Trophoblast cell (in vitro differentiated cells and primary cell): ENCODE results near the gene PPARG.

ENCODE experiments used
- DNase-seq, 2 donors: peaks; one replicate each; pipeline ENCODE4 v3.0.0-alpha.2; 2016
- H2AFZ ChIP-seq: 2 replicates; pipeline ENCODE4 v1.6.1; 2013; ENCODE audit warnings: low read length, moderate library complexity, mild to moderate bottlenecking; ENCODE audit not compliant: insufficient read depth, poor library complexity
- H2AK5ac ChIP-seq: 2 replicates; pipeline ENCODE4 v1.6.1; 2013; ENCODE audit warnings: mild to moderate bottlenecking, low read length
- H2BK120ac ChIP-seq: 2 replicates; pipeline ENCODE4 v1.6.1; 2013; ENCODE audit warnings: low read length, mild to moderate bottlenecking, moderate library complexity; ENCODE audit not compliant: insufficient read depth, poor library complexity
- H2BK12ac ChIP-seq: 2 replicates; pipeline ENCODE4 v1.6.1; 2013; ENCODE audit warnings: mild to moderate bottlenecking, low read length, moderate library complexity
- H2BK5ac ChIP-seq: 2 replicates; pipeline ENCODE4 v1.6.1; 2013; ENCODE audit warnings: low read length, low read depth, moderate library complexity, mild to moderate bottlenecking; ENCODE audit not compliant: poor library complexity
- H3K14ac ChIP-seq: 2 replicates; pipeline ENCODE4 v1.6.1; 2013; ENCODE audit warnings: mild to moderate bottlenecking, low read length
- H3K18ac ChIP-seq: 2 replicates; pipeline ENCODE4 v1.6.1; 2013; ENCODE audit warnings: mild to moderate bottlenecking, low read length
- H3K23ac ChIP-seq: 2 replicates; pipeline ENCODE4 v1.6.1; 2013; ENCODE audit warnings: low read length
- H3K27ac ChIP-seq: 2 replicates; pipeline ENCODE4 v1.5.1; 2013; ENCODE audit warnings: low read depth, mild to moderate bottlenecking, inconsistent platforms, low read length, moderate library complexity
- H3K27me3 ChIP-seq: 2 replicates; pipeline ENCODE4 v1.6.1; 2013; ENCODE audit warnings: inconsistent platforms, mild to moderate bottlenecking, low read length, moderate library complexity; ENCODE audit not compliant: insufficient read depth
- H3K36me3 ChIP-seq, 2 experiments: 1 replicate in 1 of 2; 2 replicates in 1 of 2; pipeline ENCODE4 v1.6.1; 2013; ENCODE audit warnings: low read length in 2 of 2, mild to moderate bottlenecking in 2 of 2, moderate library complexity in 1 of 2; ENCODE audit not compliant: insufficient read depth in 2 of 2, control insufficient read depth in 1 of 2
- H3K4ac ChIP-seq: 2 replicates; pipeline ENCODE4 v1.6.1; 2013; ENCODE audit warnings: low read depth, mild to moderate bottlenecking, low read length, moderate library complexity
- H3K4me1 ChIP-seq, 2 experiments: 1 replicate in 1 of 2; 2 replicates in 1 of 2; pipeline ENCODE4 v1.6.1; 2013; ENCODE audit warnings: low read length in 2 of 2, mild to moderate bottlenecking in 2 of 2, moderate library complexity in 1 of 2; ENCODE audit not compliant: insufficient read depth in 2 of 2, control insufficient read depth in 1 of 2
- H3K4me2 ChIP-seq: 2 replicates; pipeline ENCODE4 v1.6.1; 2013; ENCODE audit warnings: inconsistent platforms, mild to moderate bottlenecking, low read length, moderate library complexity
- H3K4me3 ChIP-seq: 2 replicates; pipeline ENCODE4 v1.5.1; 2013; ENCODE audit warnings: mild to moderate bottlenecking, low read depth, low read length, inconsistent platforms
- H3K79me1 ChIP-seq: one replicate; pipeline ENCODE4 v1.6.1; 2013; ENCODE audit warnings: low read length
- H3K79me2 ChIP-seq: 2 replicates; pipeline ENCODE4 v1.6.1; 2013; ENCODE audit warnings: low read length, mild to moderate bottlenecking; ENCODE audit not compliant: control insufficient read depth, insufficient read depth, poor library complexity
- H3K9ac ChIP-seq: 2 replicates; pipeline ENCODE4 v1.6.1; 2013; ENCODE audit warnings: mild to moderate bottlenecking, low read length
- H3K9me3 ChIP-seq: 2 replicates; pipeline ENCODE4 v1.6.1; 2013; ENCODE audit warnings: low read depth, mild to moderate bottlenecking, control low read depth, inconsistent platforms, low read length; ENCODE audit not compliant: insufficient read depth
- H4K12ac ChIP-seq: 2 replicates; pipeline ENCODE4 v1.6.1; 2013; ENCODE audit warnings: low read depth, mild to moderate bottlenecking, low read length, moderate library complexity
- H4K8ac ChIP-seq: 2 replicates; pipeline ENCODE4 v1.6.1; 2013; ENCODE audit warnings: low read depth, mild to moderate bottlenecking, low read length, moderate library complexity
- H4K91ac ChIP-seq: one replicate; pipeline ENCODE4 v1.6.1; 2013; ENCODE audit warnings: low read depth, mild to moderate bottlenecking, low read length, moderate library complexity
- WGBS: extraction: QIAGEN DNeasy Blood & Tissue Kit; methylation state at CpG from one replicate; pipeline ENCODE4 v1.1.7; 2013; ENCODE audit warnings: missing lambda C conversion rate; ENCODE audit not compliant: insufficient read length, insufficient coverage; ENCODE audit errors: extremely low coverage; 5-methylcytosine and 5-hydroxymethylcytosine counted together

The PPARG gene

GRCh38 chr3:12428126-12428525 lies 139.3 kb downstream of the PPARG start:
- Histone ChIP-seq H4K8ac (no peak overlapping the region), H3K79me1 (no peaks in the 10 kb centered on the region)

GRCh38 chr3:12430086-12430485 lies 141.2 kb downstream of the PPARG start:
- H3K18ac ChIP-seq = no peak overlapping the region
- no peak overlapping the region for H2BK120ac ChIP-seq
- H3K79me2 ChIP-seq = no peaks in the 10 kb centered on the region
- H3K9ac ChIP-seq = no peak overlapping the region
- no peak overlapping the region for H2BK5ac ChIP-seq
- no peak overlapping the region for H2AFZ ChIP-seq
- H3K23ac ChIP-seq = no peak overlapping the region
- no CpG with 5 or more reads among the region's 5 CpGs for WGBS
- H4K12ac ChIP-seq = no peak overlapping the region
- H3K4me1 ChIP-seq = peaks cover 0 to 10% of the 10 kb centered on the region in 2 experiments
- H3K4ac ChIP-seq = no peak overlapping the region
- H3K27ac ChIP-seq = no peak overlapping the region
- no peaks in the 10 kb centered on the region for H3K79me1 ChIP-seq
- H3K4me2 ChIP-seq = no peak overlapping the region
- no peaks in the 10 kb centered on the region for H3K27me3 ChIP-seq
- H3K36me3 ChIP-seq = peaks cover 15 to 23% of the 10 kb centered on the region in 2 experiments
- H2BK12ac ChIP-seq = no peak overlapping the region
- H4K91ac ChIP-seq = no peak overlapping the region
- H3K14ac ChIP-seq = no peak overlapping the region
- H3K9me3 ChIP-seq = no peaks in the 10 kb centered on the region
- H2AK5ac ChIP-seq = no peak overlapping the region
- no peak overlapping the region for H3K4me3 ChIP-seq
- no peak for DNase-seq
- H4K8ac ChIP-seq = no peak overlapping the region

More at GRCh38 chr3:12428126-12428525, 139.3 kb downstream of the PPARG start:
- Histone ChIP-seq H2BK12ac (no peak overlapping the region), H3K27me3 (no peaks in the 10 kb centered on the region), H3K14ac (no peak overlapping the region), H3K27ac (no peak overlapping the region), H3K36me3 (peaks cover 10 to 20% of the 10 kb centered on the region in 2 experiments), H3K4me3 (no peak overlapping the region), H3K4me2 (no peak overlapping the region), H3K9ac (no peak overlapping the region), H4K12ac (no peak overlapping the region), H2AK5ac (no peak overlapping the region), H3K18ac (peak overlapping the region; percentile 25), H3K9me3 (no peaks in the 10 kb centered on the region), H3K4me1 (peaks cover 4 to 6% of the 10 kb centered on the region in 2 experiments), H3K23ac (no peak overlapping the region), H3K79me2 (no peaks in the 10 kb centered on the region), H2AFZ (no peak overlapping the region), H2BK5ac (no peak overlapping the region), H2BK120ac (no peak overlapping the region), H3K4ac (no peak overlapping the region), H4K91ac (no peak overlapping the region)
- DNase-seq = no peak
- no CpG with 5 or more reads among the region's 5 CpGs for WGBS

- no peaks in the 10 kb centered on the region for H3K9me3 ChIP-seq
- no peak overlapping the region for H3K9ac ChIP-seq
- no peak overlapping the region for H3K27ac ChIP-seq
- no peak overlapping the region for H2BK120ac ChIP-seq
- H3K4me1 ChIP-seq = peaks cover 0 to 6% of the 10 kb centered on the region in 2 experiments
- H3K4me3 ChIP-seq = no peak overlapping the region
- H3K79me1 ChIP-seq = no peaks in the 10 kb centered on the region
- H4K12ac ChIP-seq = no peak overlapping the region
- H3K4me2 ChIP-seq = no peak overlapping the region
- no peak overlapping the region for H4K8ac ChIP-seq
- H2AK5ac ChIP-seq = no peak overlapping the region
- H3K27me3 ChIP-seq = no peaks in the 10 kb centered on the region
- H3K23ac ChIP-seq = peak overlapping the region; percentile 21
- H2AFZ ChIP-seq = no peak overlapping the region
- no peaks in the 10 kb centered on the region for H3K79me2 ChIP-seq
- no peak overlapping the region for H3K18ac ChIP-seq
- WGBS = no CpG with 5 or more reads among the region's 6 CpGs
- H3K4ac ChIP-seq = no peak overlapping the region
- H3K14ac ChIP-seq = no peak overlapping the region
- no peak overlapping the region for H2BK5ac ChIP-seq
- no peak overlapping the region for H2BK12ac ChIP-seq
- peaks cover 10 to 18% of the 10 kb centered on the region in 2 experiments for H3K36me3 ChIP-seq
- no peak for DNase-seq
- no peak overlapping the region for H4K91ac ChIP-seq
Observed at GRCh38 chr3:12433823-12434222, 145.0 kb downstream of the PPARG start.

- no peak overlapping the region for H4K8ac ChIP-seq
- no peak overlapping the region for H3K14ac ChIP-seq
- H3K18ac ChIP-seq = no peak overlapping the region
- no peak overlapping the region for H2AFZ ChIP-seq
- no peaks in the 10 kb centered on the region for H3K27me3 ChIP-seq
- no peak overlapping the region for H2BK120ac ChIP-seq
- H3K79me2 ChIP-seq = no peaks in the 10 kb centered on the region
- H2BK12ac ChIP-seq = no peak overlapping the region
- no peak overlapping the region for H2AK5ac ChIP-seq
- no peak overlapping the region for H3K27ac ChIP-seq
- peaks cover 10% of the 10 kb centered on the region in 2 experiments for H3K36me3 ChIP-seq
- H3K4me3 ChIP-seq = no peak overlapping the region
- no peak overlapping the region for H4K12ac ChIP-seq
- no peak for DNase-seq
- H4K91ac ChIP-seq = no peak overlapping the region
- no peak overlapping the region for H3K9ac ChIP-seq
- H3K4ac ChIP-seq = no peak overlapping the region
- H3K4me2 ChIP-seq = no peak overlapping the region
- peaks cover 0 to 6% of the 10 kb centered on the region in 2 experiments for H3K4me1 ChIP-seq
- no peak overlapping the region for H3K23ac ChIP-seq
- no peak overlapping the region for H2BK5ac ChIP-seq
- H3K79me1 ChIP-seq = no peaks in the 10 kb centered on the region
- H3K9me3 ChIP-seq = no peaks in the 10 kb centered on the region
- no CpG with 5 or more reads among the region's 12 CpGs for WGBS
Observed at GRCh38 chr3:12436514-12437220, 147.8 kb downstream of the PPARG start.
